Common myeloid progenitor, CD34-positive (primary cell): Measurements from ENCODE around the gene RUVBL2.
A peak's percentile ranks its signal among the peaks of the same experiment; 100 is the strongest.

Experiments
- CTCF ChIA-PET: fragments of 350-600 bp; sonication (Branson Sonifier 250); formaldehyde crosslinking; loops from one replicate; lab custom pipeline; 2021; ENCODE audit warnings: antibody characterized with exemption; lab: Charles Lee
- POLR2A ChIA-PET: fragments of 350-600 bp; sonication (Branson Sonifier 250); formaldehyde crosslinking; loops from one replicate; lab custom pipeline; 2021; ENCODE audit warnings: antibody characterized with exemption; lab: Charles Lee
- DNase-seq, 3 donors: peaks; one replicate each; pipeline versions ENCODE4 v3.0.0 to v3.0.0-alpha.2; 2013
- H3K27ac ChIP-seq, 2 experiments: 1 replicate in 1 of 2; 2 replicates in 1 of 2; pipeline ENCODE4 v1.7.0; 2013; ENCODE audit warnings: inconsistent platforms in 2 of 2, low read length in 2 of 2, mild to moderate bottlenecking in 2 of 2, low read depth in 1 of 2, moderate library complexity in 1 of 2; ENCODE audit not compliant: severe bottlenecking in 2 of 2, insufficient read depth in 1 of 2, poor library complexity in 1 of 2
- H3K27me3 ChIP-seq, 5 experiments: replicated peaks in 2 of 5; 1 replicate in 3 of 5; 2 replicates in 2 of 5; pipeline versions ENCODE4 v1.6.1 to v1.7.0; 2013; ENCODE audit warnings: low read length in 4 of 5, mild to moderate bottlenecking in 2 of 5, moderate library complexity in 2 of 5, inconsistent platforms in 1 of 5; ENCODE audit not compliant: insufficient read depth in 5 of 5, control insufficient read depth in 4 of 5
- H3K36me3 ChIP-seq, 4 experiments: 1 replicate in 2 of 4; 2 replicates in 2 of 4; pipeline versions ENCODE4 v1.6.1 to v1.7.0; 2013; ENCODE audit warnings: low read length in 3 of 4, control low read depth in 1 of 4, mild to moderate bottlenecking in 1 of 4; ENCODE audit not compliant: control insufficient read depth in 4 of 4, insufficient read depth in 4 of 4
- H3K4me1 ChIP-seq, 4 experiments: 1 replicate in 3 of 4; 2 replicates in 1 of 4; pipeline versions ENCODE4 v1.6.1 to v1.7.1; 2013; ENCODE audit warnings: low read length in 3 of 4, mild to moderate bottlenecking in 3 of 4, control low read depth in 1 of 4, inconsistent platforms in 1 of 4, moderate library complexity in 1 of 4; ENCODE audit not compliant: control insufficient read depth in 4 of 4, insufficient read depth in 4 of 4; ENCODE audit errors: control extremely low read depth in 1 of 4
- H3K4me3 ChIP-seq, 7 experiments: 1 replicate in 4 of 7; 2 replicates in 3 of 7; pipeline versions ENCODE4 v1.5.1 to v1.7.0; 2013; ENCODE audit warnings: mild to moderate bottlenecking in 7 of 7, low read length in 6 of 7, moderate library complexity in 6 of 7, inconsistent platforms in 2 of 7, low read depth in 2 of 7, control low read depth in 1 of 7; ENCODE audit not compliant: insufficient read depth in 4 of 7, control insufficient read depth in 1 of 7; ENCODE audit errors: extremely low read depth in 1 of 7
- H3K9me3 ChIP-seq, 5 experiments: 1 replicate in 4 of 5; 2 replicates in 1 of 5; pipeline versions ENCODE4 v1.6.1 to v1.7.1; 2013; ENCODE audit warnings: low read length in 4 of 5, mild to moderate bottlenecking in 2 of 5, inconsistent platforms in 1 of 5, low read depth in 1 of 5, moderate library complexity in 1 of 5; ENCODE audit not compliant: control insufficient read depth in 4 of 5, insufficient read depth in 2 of 5; ENCODE audit errors: control extremely low read depth in 1 of 5
- WGBS: methylation state at CpG from one replicate; pipeline ENCODE4 v1.1.5; 2013; ENCODE audit not compliant: insufficient coverage; 5-methylcytosine and 5-hydroxymethylcytosine counted together

The RUVBL2 gene

GRCh38 chr19:48970923-48971395, 22.7 kb upstream of the RUVBL2 start:
- POLR2A ChIA-PET, result interaction anchor here (0.7 to 1.2 kb wide), 7 partner anchors 16 to 324 kb away, joined by 3 to 10 read pairs (median 4); partner anchors contain the start of gene BAX
- Histone ChIP-seq H3K36me3 (peaks cover 14 to 57% (median 45%) of the 10 kb centered on the region in 4 experiments), H3K9me3 (no peaks in the 10 kb centered on the region), H3K27ac (no peak overlapping the region), H3K4me1 (peaks cover 5 to 24% (median 16%) of the 10 kb centered on the region in 4 experiments), H3K27me3 (no peaks in the 10 kb centered on the region), H3K4me3 (no peak overlapping the region)
- peak; percentile 87 to 94 (median 89) for DNase-seq
- CTCF ChIA-PET, result interaction anchor here (0.7 to 3.0 kb wide), 22 partner anchors 9 to 183 kb away, joined by 3 to 17 read pairs (median 4); partner anchors contain the start of genes DHDH, GYS1 and RUVBL2
- WGBS, result 18% methylated on average over 10 of the region's 19 CpGs

- 94% methylated on average over 9 of the region's 13 CpGs for WGBS
- ChIA-PET POLR2A (interaction anchor here (0.7 kb wide), 1 partner anchor 17 kb away, joined by 4 read pairs; the partner anchor contains the start of gene GYS1), CTCF (interaction anchor here (0.6 to 3.4 kb wide), 5 partner anchors 9 to 134 kb away, joined by 3 to 19 read pairs (median 5); partner anchors contain the start of genes GYS1 and RUVBL2)
- Histone ChIP-seq H3K4me3 (no peak overlapping the region), H3K27ac (no peak overlapping the region), H3K27me3 (no peaks in the 10 kb centered on the region), H3K4me1 (no peaks in the 10 kb centered on the region), H3K9me3 (no peaks in the 10 kb centered on the region), H3K36me3 (peaks cover 0 to 33% (median 22%) of the 10 kb centered on the region in 4 experiments)
- DNase-seq, result peak; percentile 57 to 87 (median 82)
Observed at GRCh38 chr19:48975947-48976847, 17.5 kb upstream of the RUVBL2 start.

GRCh38 chr19:48977061-48977460, 16.6 kb upstream of the RUVBL2 start:
- Histone ChIP-seq H3K36me3 (peaks cover 0 to 40% (median 28%) of the 10 kb centered on the region in 4 experiments), H3K27me3 (no peaks in the 10 kb centered on the region), H3K4me1 (no peaks in the 10 kb centered on the region), H3K4me3 (no peak overlapping the region), H3K27ac (no peak overlapping the region), H3K9me3 (no peaks in the 10 kb centered on the region)
- CTCF ChIA-PET, result interaction anchor here (0.5 to 3.4 kb wide), 7 partner anchors 9 to 248 kb away, joined by 3 to 19 read pairs (median 3); partner anchors contain the start of genes GYS1 and RUVBL2
- POLR2A ChIA-PET, result no interaction called here
- DNase-seq, result no peak
- 83% methylated on average over 1 of the region's 2 CpGs for WGBS

DNA sequence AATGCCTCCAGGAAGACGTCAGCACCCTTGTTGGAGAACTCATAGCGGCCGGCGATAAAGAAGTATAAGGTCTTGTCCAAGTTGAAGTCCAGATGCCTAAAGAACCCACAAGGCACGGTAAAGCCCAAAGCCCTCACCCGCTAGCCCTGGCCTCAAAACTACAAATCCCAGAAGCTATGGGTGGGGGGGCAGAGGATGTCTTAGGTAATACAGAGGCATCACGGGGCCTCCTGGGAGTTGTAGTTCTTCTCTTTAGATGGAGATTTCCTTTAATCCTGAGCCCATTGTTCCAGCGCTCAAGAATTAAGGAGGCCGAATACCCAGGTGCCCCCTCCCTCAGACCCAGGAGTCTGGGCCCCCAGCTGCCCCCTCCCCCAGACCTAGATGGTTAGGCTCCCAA, 11.4 kb upstream of the RUVBL2 start:
- H3K27ac ChIP-seq, result no peak overlapping the region
- H3K9me3 ChIP-seq, result no peaks in the 10 kb centered on the region
- H3K4me3 ChIP-seq, result no peak overlapping the region
- H3K4me1 ChIP-seq, result peaks cover 0 to 3% (median 0%) of the 10 kb centered on the region in 4 experiments
- WGBS, result 97% methylated on average over 5 of the region's 9 CpGs
- H3K27me3 ChIP-seq, result no peaks in the 10 kb centered on the region
- CTCF ChIA-PET, result interaction anchor here (1.1 to 3.9 kb wide), 3 partner anchors 10 to 37 kb away, joined by 3 to 21 read pairs (median 4); partner anchors contain the start of genes GYS1 and RUVBL2
- POLR2A ChIA-PET, result no interaction called here
- peaks cover 5 to 59% (median 38%) of the 10 kb centered on the region in 4 experiments for H3K36me3 ChIP-seq
- DNase-seq, result peak in 1 of 3 donors; percentile 34

- WGBS, result 97% methylated on average over 11 of the region's 13 CpGs
- Histone ChIP-seq H3K27me3 (no peaks in the 10 kb centered on the region), H3K9me3 (no peaks in the 10 kb centered on the region), H3K4me3 (no peak overlapping the region), H3K27ac (no peak overlapping the region), H3K36me3 (peaks cover 8 to 66% (median 43%) of the 10 kb centered on the region in 4 experiments), H3K4me1 (peaks cover 0 to 3% (median 0%) of the 10 kb centered on the region in 4 experiments)
- DNase-seq, result no peak
- ChIA-PET POLR2A (interaction anchor here (0.6 kb wide), 1 partner anchor 319 kb away, joined by 3 read pairs; no protein-coding TSS in a partner anchor), CTCF (interaction anchor here (1.6 kb wide), 1 partner anchor 13 kb away, joined by 3 read pairs; no protein-coding TSS in a partner anchor)
Observed at GRCh38 chr19:48985711-48986110, 8.0 kb upstream of the RUVBL2 start.

DNA sequence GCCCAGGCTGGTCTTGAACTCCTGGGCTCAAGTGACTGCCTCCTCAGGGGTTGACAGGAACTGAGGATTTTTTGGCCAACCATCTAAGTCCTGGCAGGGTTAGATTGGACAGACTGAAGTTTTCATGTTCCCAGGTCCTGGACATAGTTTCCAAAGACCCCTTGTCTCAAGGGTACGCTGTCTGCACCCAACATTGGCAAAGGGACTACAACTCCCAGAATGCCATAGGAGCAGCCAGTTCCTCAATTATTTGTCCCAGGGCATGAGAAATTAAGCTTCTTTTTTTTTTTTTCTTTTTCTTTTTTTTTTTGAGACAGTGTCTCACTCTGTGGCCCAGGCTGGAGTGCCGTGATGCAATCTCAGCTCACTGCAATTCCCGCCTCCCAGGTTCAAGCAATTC, 7.5 kb upstream of the RUVBL2 start:
- WGBS, result 100% methylated on average over 1 of the region's 3 CpGs
- ChIA-PET POLR2A (interaction anchor here (0.6 kb wide), 2 partner anchors 285 to 319 kb away, joined by 3 to 4 read pairs; no protein-coding TSS in a partner anchor), CTCF (interaction anchor here (1.0 to 1.6 kb wide), 5 partner anchors 9 to 199 kb away, joined by 3 to 5 read pairs (median 3); no protein-coding TSS in a partner anchor)
- no peak overlapping the region for H3K27ac ChIP-seq
- no peaks in the 10 kb centered on the region for H3K27me3 ChIP-seq
- peaks cover 0 to 3% (median 0%) of the 10 kb centered on the region in 4 experiments for H3K4me1 ChIP-seq
- peak in 1 of 3 donors; percentile 36 for DNase-seq
- H3K36me3 ChIP-seq, result peaks cover 8 to 66% (median 43%) of the 10 kb centered on the region in 4 experiments
- no peak overlapping the region for H3K4me3 ChIP-seq
- no peaks in the 10 kb centered on the region for H3K9me3 ChIP-seq
